ENCODE data around the gene ANGPTL2. TPM values are rescaled to one million over a fixed set of nuclear protein-coding genes. Genes with fewer than 3 reads are reported as not detected.
"Not testable (repeated sequence)": the region's sequence is repeated elsewhere in the genome, so short reads cannot be mapped to it uniquely, and the experiment has no call there.

The ANGPTL2 gene
- total RNA-seq, 1 experiment from 2014 or later, result 21.1 TPM

DNA sequence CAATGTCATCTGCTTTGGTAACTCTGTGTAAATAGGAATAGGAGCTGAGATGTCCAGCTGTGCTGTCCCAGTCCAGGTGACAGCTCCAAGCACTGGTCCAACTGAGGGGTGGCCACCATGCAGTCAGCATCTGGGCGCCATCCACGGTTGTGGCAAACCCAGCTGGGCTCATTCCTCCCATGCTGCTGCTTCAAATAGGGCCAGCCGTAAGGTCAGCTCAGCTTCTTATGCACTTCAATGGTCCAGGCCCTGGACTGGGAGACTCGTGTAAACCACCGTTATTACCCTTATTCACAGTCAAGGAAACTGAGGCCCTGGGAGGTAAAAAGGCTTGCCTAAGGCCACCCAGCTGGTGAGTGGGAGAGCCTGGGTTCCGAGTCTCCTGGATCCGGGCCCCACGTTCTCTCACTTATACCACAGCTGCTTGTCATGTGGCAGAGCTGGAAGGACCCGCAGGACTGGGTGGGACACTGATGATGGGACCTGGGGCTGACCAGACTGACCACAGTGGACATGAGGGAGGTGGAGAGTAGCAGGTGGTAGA lies 38.7 kb upstream of the ANGPTL2 start:
- peak in 1 of 2 experiments; percentile 0 for DNase-seq
- Histone ChIP-seq H3K36me3 (no peaks in the 10 kb centered on the region), H3K4me3 (no peak overlapping the region)

GRCh38 chr9:127159949-127160610 lies 37.6 kb upstream of the ANGPTL2 start:
- H3K4me1 ChIP-seq, result peaks cover 22% of the 10 kb centered on the region
- H3K27ac ChIP-seq, result no peak overlapping the region
- no peak overlapping the region for H3K4me3 ChIP-seq
- no peaks in the 10 kb centered on the region for H3K36me3 ChIP-seq
- peak in 1 of 2 experiments; percentile 0 for DNase-seq
- no peaks in the 10 kb centered on the region for H3K9me3 ChIP-seq (replicated peaks)
- H3K27me3 ChIP-seq, result no peaks in the 10 kb centered on the region

More for the DNA sequence above, 38.7 kb upstream of the ANGPTL2 start:
- no peaks in the 10 kb centered on the region for H3K9me3 ChIP-seq (replicated peaks)
- peaks cover 22% of the 10 kb centered on the region for H3K4me1 ChIP-seq
- H3K27me3 ChIP-seq, result no peaks in the 10 kb centered on the region
- H3K27ac ChIP-seq, result no peak overlapping the region

DNA sequence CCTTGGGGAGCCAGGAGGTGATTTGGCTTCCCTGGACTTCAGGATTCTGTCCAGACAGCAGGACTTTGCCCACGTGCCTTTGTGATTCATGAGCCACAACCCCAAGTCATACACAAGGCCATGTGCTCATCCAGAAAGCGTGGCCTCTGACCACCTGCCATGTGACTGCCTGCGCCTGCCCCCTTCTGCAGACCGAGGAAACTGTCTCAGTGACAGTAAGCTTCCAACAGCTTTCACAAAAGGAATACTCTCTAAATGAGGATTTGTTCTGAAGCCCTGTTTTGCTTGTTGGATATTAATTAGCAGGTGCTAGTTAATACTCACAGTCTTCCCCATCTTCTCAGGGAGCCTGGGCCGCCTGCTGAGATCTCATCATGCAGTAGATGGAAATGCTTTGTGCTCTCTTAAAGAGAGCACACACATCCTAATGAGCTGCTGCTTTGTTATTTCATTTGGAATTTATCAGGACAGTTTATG lies 36.9 kb upstream of the ANGPTL2 start:
- Histone ChIP-seq H3K4me1 (peaks cover 24% of the 10 kb centered on the region), H3K9me3 (replicated peaks) (no peaks in the 10 kb centered on the region), H3K36me3 (no peaks in the 10 kb centered on the region), H3K4me3 (no peak overlapping the region), H3K27ac (no peak overlapping the region), H3K27me3 (no peaks in the 10 kb centered on the region)
- DNase-seq, result peak; percentile 73 to 74

DNA sequence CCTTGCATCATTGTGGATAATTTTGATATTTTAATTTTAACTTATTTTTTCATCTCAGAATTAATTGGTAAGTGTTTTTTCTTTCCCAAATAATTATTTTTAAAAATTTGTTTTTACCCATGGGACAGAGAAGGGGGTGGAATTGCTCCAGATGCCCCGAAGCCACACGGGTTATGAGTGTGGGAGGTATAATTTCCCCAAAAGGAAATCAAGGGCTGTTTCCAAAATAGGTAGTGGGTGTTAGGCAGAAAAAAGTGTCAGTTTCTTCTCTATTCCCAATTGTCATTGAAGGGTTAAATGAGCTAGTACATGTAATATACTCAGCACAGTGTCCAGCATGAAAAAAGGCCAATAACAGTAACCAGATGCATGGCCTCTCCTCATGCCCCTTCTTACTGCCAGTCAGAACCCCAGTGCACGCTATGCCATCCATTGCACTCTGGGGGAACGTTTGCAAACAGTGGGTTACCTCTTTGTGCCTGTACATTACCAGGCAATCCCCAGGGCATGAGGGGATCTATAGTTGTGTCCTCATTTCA lies 36.4 kb upstream of the ANGPTL2 start:
- Histone ChIP-seq H3K9me3 (replicated peaks) (no peaks in the 10 kb centered on the region), H3K27ac (no peak overlapping the region), H3K27me3 (no peaks in the 10 kb centered on the region), H3K36me3 (no peaks in the 10 kb centered on the region), H3K4me1 (peaks cover 23% of the 10 kb centered on the region), H3K4me3 (no peak overlapping the region)
- DNase-seq, result no peak

- no peak for DNase-seq
- Histone ChIP-seq H3K4me3 (no peak overlapping the region), H3K27ac (no peak overlapping the region), H3K4me1 (peaks cover 12% of the 10 kb centered on the region), H3K27me3 (no peaks in the 10 kb centered on the region), H3K9me3 (replicated peaks) (no peaks in the 10 kb centered on the region), H3K36me3 (no peaks in the 10 kb centered on the region)
These were observed 33.0 kb upstream of the ANGPTL2 start for GRCh38 chr9:127155314-127155960.

DNA sequence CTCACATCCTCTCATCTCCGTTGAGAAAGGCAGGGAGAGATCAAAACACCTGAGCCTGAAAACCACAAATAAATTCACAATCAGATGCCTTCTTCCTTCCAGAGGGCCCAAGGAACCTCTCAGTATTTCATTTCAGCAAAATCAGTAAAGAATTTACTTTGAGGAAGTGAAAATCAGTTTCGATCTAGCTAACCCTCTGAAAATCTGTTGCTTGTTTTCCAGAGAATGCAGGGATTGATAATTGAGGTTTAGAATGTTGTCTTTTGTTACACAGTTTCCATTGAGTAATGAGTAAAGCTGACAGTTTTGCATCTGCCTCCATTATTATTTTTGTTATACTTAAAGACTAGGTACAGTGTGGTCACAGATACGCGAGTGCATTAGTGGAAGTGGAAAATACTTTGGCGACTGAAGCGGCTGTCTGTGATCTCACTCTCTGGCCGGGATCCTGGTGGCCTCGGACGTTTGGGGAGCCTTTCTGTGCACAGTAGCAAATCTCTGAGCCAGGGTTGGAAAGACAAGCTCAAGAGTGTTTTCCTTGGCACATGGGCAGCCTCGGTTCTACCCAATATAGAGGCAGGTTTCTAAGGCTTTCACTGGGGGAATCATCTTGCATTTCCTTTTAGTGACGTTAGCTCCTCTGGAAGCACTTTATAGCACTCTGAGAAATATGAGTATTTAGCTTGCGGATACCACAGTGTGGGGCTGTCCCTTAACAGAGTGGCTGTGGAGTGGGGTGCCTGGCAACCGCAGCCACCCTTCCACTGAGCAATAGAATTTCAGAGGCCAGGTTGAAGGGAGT lies 32.2 kb upstream of the ANGPTL2 start:
- Histone ChIP-seq H3K4me1 (peaks cover 14% of the 10 kb centered on the region), H3K36me3 (no peaks in the 10 kb centered on the region), H3K27ac (no peak overlapping the region), H3K9me3 (replicated peaks) (no peaks in the 10 kb centered on the region), H3K27me3 (no peaks in the 10 kb centered on the region), H3K4me3 (0 out of 2 replicates have a peak overlapping the region, but pooled peaks have one; percentile 1)
- DNase-seq, result peak in 1 of 2 experiments; percentile 34

DNA sequence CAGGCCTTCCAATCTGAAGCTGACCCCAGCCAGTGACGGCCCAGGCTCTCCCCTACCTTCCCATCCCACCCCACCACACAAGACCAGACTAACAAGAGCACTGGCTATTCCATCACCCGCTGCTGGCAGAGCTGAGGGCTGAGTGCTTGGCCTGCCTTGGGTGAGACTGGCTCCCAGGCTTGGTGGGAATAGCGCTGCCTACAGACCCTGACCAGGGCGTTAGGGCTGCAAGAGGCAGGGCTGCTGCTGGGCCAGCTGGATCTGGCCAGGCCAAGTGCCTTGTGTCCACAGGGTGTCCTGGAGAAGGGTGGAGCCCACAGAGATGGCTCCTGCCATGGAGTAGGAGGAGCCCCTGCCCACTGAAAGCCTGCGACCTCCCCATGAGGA lies 31.6 kb upstream of the ANGPTL2 start:
- Histone ChIP-seq H3K27ac (no peak overlapping the region), H3K27me3 (no peaks in the 10 kb centered on the region), H3K36me3 (no peaks in the 10 kb centered on the region), H3K4me3 (no peak overlapping the region), H3K9me3 (replicated peaks) (no peaks in the 10 kb centered on the region), H3K4me1 (peaks cover 10% of the 10 kb centered on the region)
- no peak for DNase-seq

- Histone ChIP-seq H3K9me3 (replicated peaks) (no peaks in the 10 kb centered on the region), H3K27ac (no peak overlapping the region)
These were observed 31.1 kb upstream of the ANGPTL2 start for GRCh38 chr9:127153501-127153900.

DNA sequence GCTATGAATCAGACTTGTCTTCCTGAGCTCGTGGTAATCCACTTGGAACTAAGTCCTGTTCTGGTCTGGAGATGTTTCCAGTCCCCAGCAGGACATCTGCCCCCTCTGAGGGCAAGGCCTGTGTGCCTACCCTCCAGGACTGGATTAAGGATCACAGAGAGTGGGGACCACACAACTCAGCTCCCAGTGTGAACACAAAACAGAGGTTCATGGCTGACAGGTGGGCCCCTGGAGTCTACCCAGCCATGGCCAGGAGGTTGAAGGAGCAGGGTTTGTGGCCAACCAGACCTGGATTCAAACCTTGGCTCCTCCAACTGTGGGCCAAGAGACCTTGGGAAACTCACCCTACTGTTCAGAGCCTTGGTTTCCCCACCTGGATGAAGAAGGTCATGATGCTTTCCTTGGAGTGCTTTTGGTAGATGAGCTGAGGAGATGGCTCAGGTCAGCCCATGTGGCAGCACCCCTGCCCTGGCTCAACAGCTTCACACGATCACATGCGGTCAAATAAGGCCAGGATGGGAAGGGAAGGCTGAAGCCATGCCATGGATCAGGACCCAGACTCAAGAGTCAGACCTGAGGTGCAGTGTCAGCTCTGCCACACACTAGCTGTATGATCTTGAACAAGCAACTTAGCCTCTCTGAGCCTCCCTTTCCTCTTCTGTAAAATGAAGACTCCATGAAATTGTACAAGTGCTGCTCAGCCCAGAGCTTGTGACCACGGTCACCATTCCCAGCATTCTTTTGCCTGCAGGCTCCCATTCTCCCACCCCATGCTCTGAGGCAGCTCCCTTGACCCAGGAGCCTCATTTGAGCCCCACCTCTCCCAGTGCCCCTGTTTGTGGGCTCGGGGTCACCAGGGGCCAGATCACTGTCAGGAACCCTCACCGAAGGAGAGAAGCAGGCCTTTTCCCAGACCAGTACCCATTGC lies 27.3 kb upstream of the ANGPTL2 start:
- peaks cover 11% of the 10 kb centered on the region for H3K4me1 ChIP-seq
- H3K9me3 ChIP-seq (replicated peaks), result no peaks in the 10 kb centered on the region
- no peak for DNase-seq
- no peak overlapping the region for H3K27ac ChIP-seq
- H3K36me3 ChIP-seq, result no peaks in the 10 kb centered on the region
- H3K27me3 ChIP-seq, result no peaks in the 10 kb centered on the region
- H3K4me3 ChIP-seq, result no peak overlapping the region

More at GRCh38 chr9:127153501-127153900, 31.1 kb upstream of the ANGPTL2 start:
- H3K4me1 ChIP-seq, result peaks cover 7% of the 10 kb centered on the region
- no peak overlapping the region for H3K4me3 ChIP-seq
- DNase-seq, result no peak
- H3K27me3 ChIP-seq, result no peaks in the 10 kb centered on the region
- H3K36me3 ChIP-seq, result no peaks in the 10 kb centered on the region

GRCh38 chr9:127149010-127149409 lies 26.6 kb upstream of the ANGPTL2 start:
- H3K27ac ChIP-seq, result no peak overlapping the region
- no peak for DNase-seq
- H3K4me3 ChIP-seq, result no peak overlapping the region
- no peaks in the 10 kb centered on the region for H3K36me3 ChIP-seq
- H3K27me3 ChIP-seq, result no peaks in the 10 kb centered on the region
- H3K4me1 ChIP-seq, result peaks cover 11% of the 10 kb centered on the region
- no peaks in the 10 kb centered on the region for H3K9me3 ChIP-seq (replicated peaks)

- H3K4me3 ChIP-seq, result no peak overlapping the region
- no peaks in the 10 kb centered on the region for H3K27me3 ChIP-seq
- no peak for DNase-seq
- peaks cover 11% of the 10 kb centered on the region for H3K4me1 ChIP-seq
- no peaks in the 10 kb centered on the region for H3K36me3 ChIP-seq
- H3K9me3 ChIP-seq (replicated peaks), result no peaks in the 10 kb centered on the region
- H3K27ac ChIP-seq, result no peak overlapping the region
These were observed 25.6 kb upstream of the ANGPTL2 start for GRCh38 chr9:127148014-127148413.

DNA sequence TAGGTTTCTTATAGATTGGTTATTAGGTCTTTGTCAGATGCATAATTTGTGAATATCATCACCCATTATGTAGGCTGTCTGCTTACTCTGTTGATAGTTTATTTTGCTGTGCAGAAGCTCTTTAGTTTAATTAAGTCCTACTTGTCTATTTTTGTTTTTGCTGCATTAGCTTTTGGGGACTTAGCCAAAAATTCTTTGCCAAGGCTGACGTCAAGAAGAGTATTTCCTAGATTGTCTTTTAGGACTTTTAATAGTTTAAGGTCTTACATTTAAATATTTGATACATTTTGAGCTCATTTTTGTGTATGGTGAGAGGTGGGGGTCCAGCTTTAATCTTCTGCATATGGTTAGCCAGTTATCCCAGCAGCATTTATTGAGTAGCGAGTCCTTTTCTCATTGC lies 24.8 kb upstream of the ANGPTL2 start:
- no peak overlapping the region for H3K4me3 ChIP-seq
- peaks cover 11% of the 10 kb centered on the region for H3K4me1 ChIP-seq
- DNase-seq, result no peak
- no peaks in the 10 kb centered on the region for H3K9me3 ChIP-seq (replicated peaks)
- H3K27ac ChIP-seq, result no peak overlapping the region
- no peaks in the 10 kb centered on the region for H3K36me3 ChIP-seq
- H3K27me3 ChIP-seq, result no peaks in the 10 kb centered on the region

- H3K36me3 ChIP-seq; H3K27me3 ChIP-seq; H3K9me3 ChIP-seq (replicated peaks); DNase-seq; H3K27ac ChIP-seq; H3K4me3 ChIP-seq: not testable (repeated sequence)
- H3K4me1 ChIP-seq, result peaks cover 11% of the 10 kb centered on the region
These were observed 24.4 kb upstream of the ANGPTL2 start for GRCh38 chr9:127146841-127147240.
